GM12891 (cell line): ENCODE measurements around the gene NOP16.

ENCODE experiments used
- POLR2A ChIP-seq: IDR thresholded peaks from 2 replicates; pipeline ENCODE4 v1.6.1; 2011; ENCODE audit warnings: low read depth, low read length, control low read depth
- POLR2AphosphoS5 ChIP-seq: IDR thresholded peaks from 2 replicates; pipeline ENCODE4 v1.6.1; 2011; ENCODE audit warnings: low read depth, low read length, control low read depth
- POU2F2 ChIP-seq: IDR thresholded peaks from 2 replicates; pipeline ENCODE4 v1.6.1; 2011; ENCODE audit warnings: low read depth, mild to moderate bottlenecking, control low read depth, low read length, moderate library complexity
- SPI1 ChIP-seq: IDR thresholded peaks from 2 replicates; pipeline ENCODE4 v1.6.1; 2011; ENCODE audit warnings: low read depth, low read length, control low read depth
- TAF1 ChIP-seq: IDR thresholded peaks from 2 replicates; pipeline ENCODE4 v1.6.1; 2011; ENCODE audit warnings: low read depth, low read length, control low read depth

DNA sequence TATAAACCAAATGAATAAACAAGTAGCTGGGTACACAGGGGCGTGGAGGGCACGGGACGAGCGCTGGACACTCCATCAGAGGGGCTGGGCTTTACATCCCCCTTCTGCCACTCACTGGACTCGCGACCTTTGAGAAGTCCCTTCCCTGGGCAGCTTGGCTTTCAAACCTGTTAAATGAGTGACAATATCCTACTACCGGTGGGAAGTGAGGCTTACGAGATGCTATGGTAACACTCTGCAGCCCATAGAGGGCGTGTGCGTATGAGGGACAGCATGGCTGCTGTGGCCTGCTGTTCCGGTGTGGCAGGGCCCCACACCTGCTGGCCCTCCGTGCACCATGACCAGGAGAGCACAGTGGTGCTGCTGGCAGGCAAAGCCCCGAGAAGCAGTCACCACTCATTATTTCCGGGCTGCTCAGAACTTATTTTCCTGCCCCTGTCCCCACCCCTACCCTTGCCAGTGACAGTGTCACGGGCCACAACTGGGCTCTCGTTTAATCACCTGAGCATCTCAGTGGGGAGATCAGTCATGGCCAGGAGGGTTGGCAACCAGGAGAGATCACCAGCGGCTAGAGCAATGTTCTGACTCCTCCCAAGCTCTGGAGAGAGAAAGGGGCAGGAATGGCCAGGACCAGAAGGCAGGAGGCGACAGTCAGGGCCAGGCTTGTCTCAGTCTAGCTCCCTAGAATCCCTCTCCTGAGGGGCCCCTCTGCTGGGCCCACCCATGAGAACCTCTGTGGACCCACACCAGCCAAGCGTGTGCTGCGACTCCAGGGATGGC, 17.4 kb upstream of the NOP16 start:
- no peak for TF ChIP-seq POLR2A
- no peak for TF ChIP-seq POLR2AphosphoS5
- TF ChIP-seq TAF1, result no peak
- no peak for TF ChIP-seq SPI1
- no peak for TF ChIP-seq POU2F2
